HepG2 (cell line): ENCODE results near the gene DENND2D. TPM values are rescaled to one million over a fixed set of nuclear protein-coding genes. Genes with fewer than 3 reads are reported as not detected.

Experiments
- ATAC-seq: fragments of 200-7000 bp; cut with Tn5 transposase; 3 replicates; pipeline ENCODE4 v1.9.1; 2020; ENCODE audit warnings: mild to moderate bottlenecking, moderate library complexity
- BruUV-seq: library from RNA; stranded (reverse); fragments of 400-500 nt; replicated peaks from 2 replicates; lab custom pipeline; 2021; lab: Mats Ljungman, UMichigan
- CTCF ChIA-PET: fragments of 300-600 bp; formaldehyde crosslinking; extraction: SDS; loops from one replicate; lab custom pipeline; 2021; ENCODE audit warnings: low total read pairs, inconsistent platforms, low intra/inter-chr PET ratio; lab: Yijun Ruan, JAX
- POLR2A ChIA-PET: fragments of 350-600 bp; sonication (Branson Sonifier 250); formaldehyde crosslinking; loops from one replicate; lab custom pipeline; 2020; ENCODE audit warnings: antibody characterized with exemption, inconsistent platforms; lab: Yijun Ruan, JAX
- DNase-seq: peaks from one replicate; pipeline ENCODE4 v3.0.0-alpha.2; 2015; ENCODE audit warnings: low spot score
- FAIRE-seq: peaks from 3 replicates; lab custom pipeline; 2011; peaks lifted over from hg19 to GRCh38; lab: Jason Lieb, UNC
- H2AFZ ChIP-seq: one replicate; pipeline ENCODE4 v1.6.1; 2011; ENCODE audit warnings: low read length, inconsistent platforms
- H3K27ac ChIP-seq: fragments of 300-600 bp; 3 replicates; pipeline ENCODE4 v1.8.0; 2011; ENCODE audit warnings: mixed run types, mild to moderate bottlenecking, mixed read lengths, low read length, inconsistent platforms; ENCODE audit not compliant: insufficient read depth; ENCODE audit errors: extremely low read length
- H3K27me3 ChIP-seq, 2 experiments: fragments of 200-600 bp in 1 of 2; 2 replicates in 1 of 2; 3 replicates in 1 of 2; pipeline versions ENCODE4 v1.6.0 to v1.8.0; 2011; ENCODE audit warnings: low read length in 2 of 2, mild to moderate bottlenecking in 2 of 2, moderate library complexity in 2 of 2, inconsistent platforms in 1 of 2; ENCODE audit not compliant: insufficient read depth in 2 of 2, control insufficient read depth in 1 of 2
- H3K36me3 ChIP-seq, 2 experiments: fragments of 200-600 bp in 1 of 2; replicated peaks in 1 of 2; 2 replicates in 1 of 2; 3 replicates in 1 of 2; pipeline versions ENCODE4 v1.5.1 to v1.8.0; 2011; ENCODE audit warnings: low read length in 2 of 2, inconsistent platforms in 1 of 2; ENCODE audit not compliant: insufficient read depth in 2 of 2, control insufficient read depth in 1 of 2
- H3K4me1 ChIP-seq: 2 replicates; pipeline ENCODE4 v1.5.1; 2012; ENCODE audit warnings: low read length, inconsistent platforms; ENCODE audit not compliant: insufficient read depth
- H3K4me2 ChIP-seq: 2 replicates; pipeline ENCODE4 v1.6.0; 2011; ENCODE audit warnings: low read depth, low read length, inconsistent platforms
- H3K4me3 ChIP-seq, 3 experiments: fragments of 200-600 bp in 1 of 3; sonication (generic), shearing (Covaris generic) in 1 of 3; replicated peaks in 1 of 3; 2 replicates each; pipeline ENCODE4 v1.5.1; 2011 to 2016; ENCODE audit warnings: low read length in 3 of 3, inconsistent platforms in 2 of 3, low read depth in 2 of 3, mild to moderate bottlenecking in 2 of 3, control low read depth in 1 of 3, mixed read lengths in 1 of 3; ENCODE audit not compliant: insufficient read depth in 1 of 3
- H3K79me2 ChIP-seq: one replicate; pipeline ENCODE4 v1.6.1; 2011; ENCODE audit warnings: low read length, inconsistent platforms; ENCODE audit not compliant: insufficient read depth
- H3K9ac ChIP-seq: 2 replicates; pipeline ENCODE4 v1.6.0; 2011; ENCODE audit warnings: mild to moderate bottlenecking, low read depth, low read length, inconsistent platforms; ENCODE audit not compliant: insufficient read depth
- H3K9me3 ChIP-seq: 2 replicates; pipeline ENCODE4 v1.5.1; 2012; ENCODE audit warnings: mild to moderate bottlenecking, low read length
- H4K20me1 ChIP-seq: 2 replicates; pipeline ENCODE4 v1.6.0; 2011; ENCODE audit warnings: inconsistent platforms, mild to moderate bottlenecking, low read length, moderate library complexity; ENCODE audit not compliant: insufficient read depth
- AGO2 ChIP-seq: fragments of 200-400 bp; formaldehyde crosslinking; optimal IDR thresholded peaks from 2 replicates; pipeline ENCODE3; 2017; ENCODE audit warnings: mild to moderate bottlenecking, low read depth, low read length, moderate library complexity
- KDM1A ChIP-seq: IDR thresholded peaks from 2 replicates; pipeline ENCODE4 v1.6.1; 2016; ENCODE audit warnings: missing compliant biosample characterization
- SOX5 ChIP-seq: IDR thresholded peaks from 2 replicates; pipeline ENCODE4 v1.6.1; 2016; ENCODE audit warnings: borderline replicate concordance
- ZBTB8A ChIP-seq: sonication (generic); formaldehyde crosslinking; IDR thresholded peaks from 2 replicates; pipeline ENCODE4 v1.4.0; 2020; ENCODE audit warnings: mild to moderate bottlenecking, low read depth, missing genetic modification reagents, borderline replicate concordance
- ZGPAT ChIP-seq: IDR thresholded peaks from 2 replicates; pipeline ENCODE4 v1.6.1; 2016; ENCODE audit warnings: mild to moderate bottlenecking
- ZNF609 ChIP-seq: sonication (generic); formaldehyde crosslinking; IDR thresholded peaks from 2 replicates; pipeline ENCODE4 v1.4.0; 2020; ENCODE audit warnings: mild to moderate bottlenecking, missing genetic modification reagents, borderline replicate concordance
- ZNF672 ChIP-seq: sonication (generic); formaldehyde crosslinking; IDR thresholded peaks from 2 replicates; pipeline ENCODE4 v1.8.1; 2022; ENCODE audit warnings: missing genetic modification reagents
- ZNF792 ChIP-seq: IDR thresholded peaks from 2 replicates; pipeline ENCODE4 v1.6.1; 2016
- WGBS: methylation state at CpG from one replicate; pipeline ENCODE4 v1.1.6; 2017; ENCODE audit warnings: low lambda C conversion rate; 5-methylcytosine and 5-hydroxymethylcytosine counted together
- in situ Hi-C: cut with HindIII; loops from 2 replicates; pipeline ENCODE4 v1.10.0; 2017; ENCODE audit warnings: low pct_unique_long_range_greater_than_20kb; ENCODE audit not compliant: extremely low pct_ligation_motif_present
- intact Hi-C: fragments of 100-400 bp; cut with micrococcal nuclease; formaldehyde crosslinking; loops from one replicate; pipeline ENCODE4 v1.10.0; 2022; ENCODE audit not compliant: unreplicated experiment
- polyA plus RNA-seq, 8 experiments: library from polyadenylated mRNA; depleted of rRNA in 3 of 8; stranded (reverse) in 7 of 8; unstranded in 1 of 8; fragments of >200 nt; fragmentation: Illumina TruSeq in 4 of 8; extraction: Trizol in 4 of 8; gene quantifications; 2 replicates each; pipeline versions ENCODE4 v1.2.1 to v1.2.3, GENCODE V29; 2011 to 2016; ENCODE audit warnings: low read depth in 4 of 8, missing spikeins in 1 of 8, mixed read lengths in 1 of 8; ENCODE audit not compliant: insufficient read depth in 1 of 8
- total RNA-seq, 5 experiments: library from RNA; depleted of rRNA; stranded (reverse); fragments of >200 nt; fragmentation: Illumina TruSeq; extraction: Trizol; gene quantifications; 2 replicates each; pipeline ENCODE4 v1.2.3, GENCODE V29; 2016; ENCODE audit warnings: low read depth in 1 of 5

DENND2D gene
- total and polyA plus RNA-seq, 2 of the 13 experiments (the other 11 are each of a cell fraction or from before 2014, with no cell fraction given): 0.04 TPM; not detected in 1

- in situ Hi-C loops: no loop called here
- H3K4me2 ChIP-seq: no peak overlapping the region
These were observed 8.5 kb upstream of the DENND2D start for GRCh38 chr1:111208921-111209320.

More at GRCh38 chr1:111208921-111209320, 8.5 kb upstream of the DENND2D start:
- CTCF ChIA-PET: no interaction called here
- H3K27ac ChIP-seq: no peak overlapping the region
- POLR2A ChIA-PET: no interaction called here
- H4K20me1 ChIP-seq: no peaks in the 10 kb centered on the region
- intact Hi-C loops: no loop called here
- no peaks in the 10 kb centered on the region for H3K79me2 ChIP-seq
- ATAC-seq (no peak), DNase-seq (no peak), FAIRE-seq (no peak)
- no peak overlapping the region for H2AFZ ChIP-seq
- H3K36me3 ChIP-seq: no peaks in the 10 kb centered on the region
- peaks cover 30% of the 10 kb centered on the region for H3K4me1 ChIP-seq
- H3K9me3 ChIP-seq: no peaks in the 10 kb centered on the region
- WGBS: 0% methylated on average over 1 of the region's 1 CpG
- no peaks in the 10 kb centered on the region for H3K27me3 ChIP-seq
- no TSS peak for BruUV-seq
- H3K9ac ChIP-seq: no peak overlapping the region
- TF ChIP-seq ZNF672 (CRISPR knock-in tag) (no peak), KDM1A (CRISPR knock-in tag) (no peak), AGO2 (no peak), ZBTB8A (CRISPR knock-in tag) (no peak), SOX5 (CRISPR knock-in tag) (no peak), ZGPAT (CRISPR knock-in tag) (no peak), ZNF609 (CRISPR knock-in tag) (no peak), ZNF792 (CRISPR knock-in tag) (no peak)
- H3K4me3 ChIP-seq: no peak overlapping the region
